Smooth muscle cell (in vitro differentiated cells): ENCODE data around the gene AGFG1. TPM values are rescaled to one million over a fixed set of nuclear protein-coding genes. Genes with fewer than 3 reads are reported as not detected.

Experiments
- DNase-seq: peaks from one replicate; lab custom pipeline; 2025; ENCODE audit not compliant: unreplicated experiment; lab: John Stamatoyannopoulos, UW
- H2AFZ ChIP-seq: fragments of 200-600 bp; sonication (generic); 2 replicates; pipeline ENCODE4 v1.6.0; 2016; ENCODE audit warnings: antibody characterized with exemption, low read depth, mild to moderate bottlenecking
- H3F3A ChIP-seq: fragments of 200-600 bp; sonication (generic); 2 replicates; pipeline ENCODE4 v1.6.0; 2017; ENCODE audit warnings: antibody characterized with exemption, low read depth
- H3K27ac ChIP-seq: fragments of 200-600 bp; sonication (generic); 2 replicates; pipeline ENCODE4 v1.5.1; 2016; ENCODE audit warnings: low read depth, mild to moderate bottlenecking
- H3K27me3 ChIP-seq: fragments of 200-600 bp; sonication (generic); 2 replicates; pipeline ENCODE4 v1.6.1; 2016; ENCODE audit warnings: low read depth, mild to moderate bottlenecking
- H3K36me3 ChIP-seq: fragments of 200-600 bp; sonication (generic); 2 replicates; pipeline ENCODE4 v1.5.1; 2016; ENCODE audit warnings: low read depth
- H3K4me1 ChIP-seq: fragments of 200-600 bp; sonication (generic); 2 replicates; pipeline ENCODE4 v1.5.1; 2016; ENCODE audit warnings: low read depth
- H3K4me2 ChIP-seq: fragments of 200-600 bp; sonication (generic); 2 replicates; pipeline ENCODE4 v1.6.0; 2016; ENCODE audit warnings: mild to moderate bottlenecking
- H3K4me3 ChIP-seq: fragments of 200-600 bp; sonication (generic); 2 replicates; pipeline ENCODE4 v1.5.1; 2016; ENCODE audit warnings: mild to moderate bottlenecking
- H3K79me2 ChIP-seq: fragments of 200-600 bp; sonication (generic); 2 replicates; pipeline ENCODE4 v1.6.0; 2016; ENCODE audit warnings: low read depth, mild to moderate bottlenecking
- H3K9ac ChIP-seq: fragments of 200-600 bp; sonication (generic); 2 replicates; pipeline ENCODE4 v1.6.0; 2016; ENCODE audit warnings: low read depth
- H3K9me3 ChIP-seq: fragments of 200-600 bp; sonication (generic); replicated peaks from 2 replicates; pipeline ENCODE4 v1.5.1; 2016; ENCODE audit warnings: low read depth
- H4K20me1 ChIP-seq: fragments of 200-600 bp; sonication (generic); 2 replicates; pipeline ENCODE4 v1.6.0; 2016; ENCODE audit warnings: low read depth
- CTCF ChIP-seq: fragments of 200-600 bp; sonication (generic); IDR thresholded peaks from 2 replicates; pipeline ENCODE4 v1.5.1; 2017; ENCODE audit warnings: borderline replicate concordance, mild to moderate bottlenecking, antibody characterized with exemption; ENCODE audit not compliant: insufficient read depth, poor library complexity, severe bottlenecking
- WGBS: methylation state at CpG from one replicate; pipeline ENCODE4 v1.1.7; 2016; ENCODE audit warnings: low lambda C conversion rate; 5-methylcytosine and 5-hydroxymethylcytosine counted together
- polyA plus RNA-seq: library from polyadenylated mRNA; unstranded; fragments of >200 nt; fragmentation: Nextera tagmentation; extraction: Ambion mirVana; gene quantifications from 2 replicates; pipeline ENCODE4 v1.2.1, GENCODE V29; 2016
- total RNA-seq: library from RNA; depleted of rRNA; stranded (reverse); fragments of >200 nt; gene quantifications from 2 replicates; pipeline ENCODE4 v1.2.3, GENCODE V29; 2014

AGFG1 gene
- total and polyA plus RNA-seq, 2 experiments from 2014 or later: 60.5 to 127 TPM

GRCh38 chr2:227507963-227508362, 36.0 kb downstream of the AGFG1 start:
- Histone ChIP-seq H3K4me1 (peaks cover 52% of the 10 kb centered on the region), H2AFZ (no peak overlapping the region), H3K27me3 (no peaks in the 10 kb centered on the region), H3K79me2 (peaks cover 100% of the 10 kb centered on the region), H3K27ac (peak overlapping the region; percentile 48), H3F3A (peaks cover 7% of the 10 kb centered on the region), H3K4me2 (no peak overlapping the region), H3K36me3 (no peaks in the 10 kb centered on the region), H3K4me3 (no peak overlapping the region), H4K20me1 (peaks cover 100% of the 10 kb centered on the region), H3K9ac (no peak overlapping the region), H3K9me3 (no peaks in the 10 kb centered on the region)
- no peak for DNase-seq
- TF ChIP-seq CTCF: no peak
- 86% methylated on average over 2 of the region's 2 CpGs for WGBS

- DNase-seq: no peak
- Histone ChIP-seq H3K27ac (peak overlapping the region; percentile 48), H3K4me1 (peaks cover 54% of the 10 kb centered on the region), H2AFZ (no peak overlapping the region), H3F3A (peaks cover 7% of the 10 kb centered on the region), H3K79me2 (peaks cover 100% of the 10 kb centered on the region), H3K4me3 (no peak overlapping the region), H3K4me2 (peak overlapping the region; percentile 76), H3K9ac (no peak overlapping the region), H3K9me3 (no peaks in the 10 kb centered on the region), H3K36me3 (no peaks in the 10 kb centered on the region), H4K20me1 (peaks cover 100% of the 10 kb centered on the region), H3K27me3 (no peaks in the 10 kb centered on the region)
- 78% methylated on average over 2 of the region's 2 CpGs for WGBS
- no peak for TF ChIP-seq CTCF
Observed at GRCh38 chr2:227509076-227509475, 37.1 kb downstream of the AGFG1 start.

GRCh38 chr2:227509824-227510619, 38.1 kb downstream of the AGFG1 start:
- H3K27me3 ChIP-seq: no peaks in the 10 kb centered on the region
- H3K4me1 ChIP-seq: peaks cover 54% of the 10 kb centered on the region
- H3K4me2 ChIP-seq: peak overlapping the region; percentile 76
- no peaks in the 10 kb centered on the region for H3K36me3 ChIP-seq
- no peak for DNase-seq
- H3K9ac ChIP-seq: peak overlapping the region; percentile 9
- H3K27ac ChIP-seq: peak overlapping the region; percentile 48
- H2AFZ ChIP-seq: no peak overlapping the region
- H3F3A ChIP-seq: peaks cover 7% of the 10 kb centered on the region
- no peaks in the 10 kb centered on the region for H3K9me3 ChIP-seq
- TF ChIP-seq CTCF: no peak
- no peak overlapping the region for H3K4me3 ChIP-seq
- peaks cover 100% of the 10 kb centered on the region for H3K79me2 ChIP-seq
- peaks cover 100% of the 10 kb centered on the region for H4K20me1 ChIP-seq
- WGBS: 41% methylated on average over 4 of the region's 4 CpGs

- H2AFZ ChIP-seq: no peak overlapping the region
- H3K36me3 ChIP-seq: no peaks in the 10 kb centered on the region
- no peaks in the 10 kb centered on the region for H3K27me3 ChIP-seq
- peaks cover 7% of the 10 kb centered on the region for H3F3A ChIP-seq
- H3K9ac ChIP-seq: no peak overlapping the region
- H3K27ac ChIP-seq: peak overlapping the region; percentile 48
- H3K4me3 ChIP-seq: no peak overlapping the region
- WGBS: 70% methylated on average over 2 of the region's 2 CpGs
- no peak for TF ChIP-seq CTCF
- peaks cover 54% of the 10 kb centered on the region for H3K4me1 ChIP-seq
- no peaks in the 10 kb centered on the region for H3K9me3 ChIP-seq
- DNase-seq: no peak
- H3K4me2 ChIP-seq: peak overlapping the region; percentile 76
- peaks cover 100% of the 10 kb centered on the region for H4K20me1 ChIP-seq
- peaks cover 100% of the 10 kb centered on the region for H3K79me2 ChIP-seq
Observed at GRCh38 chr2:227510620-227510958, 38.6 kb downstream of the AGFG1 start.
